GM18867 (cell line): ENCODE results near the gene ABR.

Experiments
- ATAC-seq: cut with Tn5 transposase; IDR thresholded peaks from one replicate; pipeline ENCODE4 v1.9.1; 2021; ENCODE audit warnings: mild to moderate bottlenecking, moderate library complexity; ENCODE audit not compliant: unreplicated experiment

Gene ABR

GRCh38 chr17:1034652-1035210 is 145.1 kb downstream of the ABR start:
- no peak for ATAC-seq

- no peak for ATAC-seq
Measured at GRCh38 chr17:1033503-1033902, 146.3 kb downstream of the ABR start.

- no peak for ATAC-seq
Measured at GRCh38 chr17:1032391-1032790, 147.4 kb downstream of the ABR start.

GRCh38 chr17:1031711-1032110 is 148.1 kb downstream of the ABR start:
- no peak for ATAC-seq

- no peak for ATAC-seq
Measured at GRCh38 chr17:1030684-1031532, 148.9 kb downstream of the ABR start.

- no peak for ATAC-seq
Measured at GRCh38 chr17:1029922-1030644, 149.7 kb downstream of the ABR start.

- ATAC-seq, result no peak
Measured at GRCh38 chr17:1029196-1029921, 150.4 kb downstream of the ABR start.

GRCh38 chr17:1027044-1027443 is 152.7 kb downstream of the ABR start:
- ATAC-seq, result no peak

GRCh38 chr17:1026599-1026975 is 153.2 kb downstream of the ABR start:
- ATAC-seq, result no peak

- ATAC-seq, result no peak
Measured at GRCh38 chr17:1025733-1026598, 153.8 kb downstream of the ABR start.

- no peak for ATAC-seq
Measured at GRCh38 chr17:1024076-1024475, 155.7 kb downstream of the ABR start.

- ATAC-seq, result no peak
Measured at GRCh38 chr17:1022278-1023024, 157.3 kb downstream of the ABR start.

- ATAC-seq, result no peak
Measured at GRCh38 chr17:1021147-1021546, 158.6 kb downstream of the ABR start.

- no peak for ATAC-seq
Measured at GRCh38 chr17:1019451-1019850, 160.3 kb downstream of the ABR start.

GRCh38 chr17:1018547-1018946 is 161.2 kb downstream of the ABR start:
- no peak for ATAC-seq

GRCh38 chr17:1013729-1014090 is 166.1 kb downstream of the ABR start:
- ATAC-seq, result no peak

GRCh38 chr17:1012823-1013728 is 166.7 kb downstream of the ABR start:
- ATAC-seq, result no peak
